A549 (cell line): ENCODE measurements around the gene SOX11.

Source experiments
- CTCF ChIP-seq: fragments of >200 bp; sonication (Bioruptor Twin); formaldehyde crosslinking; IDR thresholded peaks from 3 replicates; pipeline ENCODE4 v1.5.1; 2016
- EP300 ChIP-seq, 2 experiments: fragments of >200 bp; sonication (Bioruptor Twin); formaldehyde crosslinking; IDR thresholded peaks; 2 replicates in 1 of 2; 3 replicates in 1 of 2; pipeline ENCODE4 v1.6.1; 2016 to 2017
- KDM1A ChIP-seq: fragments of 200-600 bp; sonication (generic); IDR thresholded peaks from 2 replicates; pipeline ENCODE4 v1.6.1; 2016; ENCODE audit warnings: low read depth, mild to moderate bottlenecking
- MAFK ChIP-seq: fragments of 450-650 bp; IDR thresholded peaks from 2 replicates; pipeline ENCODE4 v1.6.1; 2014; ENCODE audit not compliant: partially characterized antibody
- POLR2A ChIP-seq: IDR thresholded peaks from 2 replicates; pipeline ENCODE4 v1.6.1; 2012; ENCODE audit warnings: mild to moderate bottlenecking, low read length
- ZFP36 ChIP-seq: fragments of 450-650 bp; IDR thresholded peaks from 2 replicates; pipeline ENCODE4 v1.6.1; 2014; ENCODE audit warnings: borderline replicate concordance; ENCODE audit not compliant: partially characterized antibody
- TF ChIP-seq, protein P1 (sequence below): fragments of 200-600 bp; sonication (generic); IDR thresholded peaks from 2 replicates; pipeline ENCODE4 v1.6.1; 2016; ENCODE audit warnings: antibody characterized with exemption, mild to moderate bottlenecking, moderate library complexity
- TF ChIP-seq, protein P2 (sequence below): fragments of >200 bp; sonication (Bioruptor Twin); formaldehyde crosslinking; IDR thresholded peaks from 3 replicates; pipeline ENCODE4 v1.6.1; 2016

DNA sequence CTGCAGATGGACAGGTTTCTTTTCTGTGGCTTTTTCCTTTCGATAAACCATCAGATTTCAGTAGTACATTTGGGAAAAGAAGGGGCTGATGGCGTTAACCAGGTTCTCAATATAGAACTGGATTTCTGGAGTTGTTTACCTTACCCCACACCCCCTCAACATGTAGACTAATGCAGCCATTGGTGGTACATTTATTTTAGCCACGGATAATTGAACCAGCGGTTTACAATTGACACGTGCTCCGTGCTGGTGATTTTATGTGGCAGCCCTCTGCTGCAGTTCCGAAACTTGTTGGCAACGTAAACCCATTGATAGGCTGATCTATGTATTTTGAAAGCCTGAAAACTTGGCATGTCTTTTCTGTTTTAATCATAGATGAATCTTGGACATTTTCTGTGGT lies 5.4 kb downstream of the SOX11 start:
- no peak for TF ChIP-seq POLR2A
- TF ChIP-seq, protein P1, sequence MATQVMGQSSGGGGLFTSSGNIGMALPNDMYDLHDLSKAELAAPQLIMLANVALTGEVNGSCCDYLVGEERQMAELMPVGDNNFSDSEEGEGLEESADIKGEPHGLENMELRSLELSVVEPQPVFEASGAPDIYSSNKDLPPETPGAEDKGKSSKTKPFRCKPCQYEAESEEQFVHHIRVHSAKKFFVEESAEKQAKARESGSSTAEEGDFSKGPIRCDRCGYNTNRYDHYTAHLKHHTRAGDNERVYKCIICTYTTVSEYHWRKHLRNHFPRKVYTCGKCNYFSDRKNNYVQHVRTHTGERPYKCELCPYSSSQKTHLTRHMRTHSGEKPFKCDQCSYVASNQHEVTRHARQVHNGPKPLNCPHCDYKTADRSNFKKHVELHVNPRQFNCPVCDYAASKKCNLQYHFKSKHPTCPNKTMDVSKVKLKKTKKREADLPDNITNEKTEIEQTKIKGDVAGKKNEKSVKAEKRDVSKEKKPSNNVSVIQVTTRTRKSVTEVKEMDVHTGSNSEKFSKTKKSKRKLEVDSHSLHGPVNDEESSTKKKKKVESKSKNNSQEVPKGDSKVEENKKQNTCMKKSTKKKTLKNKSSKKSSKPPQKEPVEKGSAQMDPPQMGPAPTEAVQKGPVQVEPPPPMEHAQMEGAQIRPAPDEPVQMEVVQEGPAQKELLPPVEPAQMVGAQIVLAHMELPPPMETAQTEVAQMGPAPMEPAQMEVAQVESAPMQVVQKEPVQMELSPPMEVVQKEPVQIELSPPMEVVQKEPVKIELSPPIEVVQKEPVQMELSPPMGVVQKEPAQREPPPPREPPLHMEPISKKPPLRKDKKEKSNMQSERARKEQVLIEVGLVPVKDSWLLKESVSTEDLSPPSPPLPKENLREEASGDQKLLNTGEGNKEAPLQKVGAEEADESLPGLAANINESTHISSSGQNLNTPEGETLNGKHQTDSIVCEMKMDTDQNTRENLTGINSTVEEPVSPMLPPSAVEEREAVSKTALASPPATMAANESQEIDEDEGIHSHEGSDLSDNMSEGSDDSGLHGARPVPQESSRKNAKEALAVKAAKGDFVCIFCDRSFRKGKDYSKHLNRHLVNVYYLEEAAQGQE: no peak
- no peak for TF ChIP-seq CTCF
- no peak for TF ChIP-seq EP300 (IDR thresholded peaks at IDR 0.05)
- no peak for TF ChIP-seq KDM1A
- TF ChIP-seq ZFP36: no peak
- no peak for TF ChIP-seq MAFK
- TF ChIP-seq, protein P2, sequence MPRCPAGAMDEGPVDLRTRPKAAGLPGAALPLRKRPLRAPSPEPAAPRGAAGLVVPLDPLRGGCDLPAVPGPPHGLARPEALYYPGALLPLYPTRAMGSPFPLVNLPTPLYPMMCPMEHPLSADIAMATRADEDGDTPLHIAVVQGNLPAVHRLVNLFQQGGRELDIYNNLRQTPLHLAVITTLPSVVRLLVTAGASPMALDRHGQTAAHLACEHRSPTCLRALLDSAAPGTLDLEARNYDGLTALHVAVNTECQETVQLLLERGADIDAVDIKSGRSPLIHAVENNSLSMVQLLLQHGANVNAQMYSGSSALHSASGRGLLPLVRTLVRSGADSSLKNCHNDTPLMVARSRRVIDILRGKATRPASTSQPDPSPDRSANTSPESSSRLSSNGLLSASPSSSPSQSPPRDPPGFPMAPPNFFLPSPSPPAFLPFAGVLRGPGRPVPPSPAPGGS: no peak
